ENCODE measurements around the gene SPATA46. TPM values are rescaled to one million over a fixed set of nuclear protein-coding genes. Genes with fewer than 3 reads are reported as not detected.

The SPATA46 gene
- total RNA-seq, 1 experiment from 2014 or later: not detected

DNA sequence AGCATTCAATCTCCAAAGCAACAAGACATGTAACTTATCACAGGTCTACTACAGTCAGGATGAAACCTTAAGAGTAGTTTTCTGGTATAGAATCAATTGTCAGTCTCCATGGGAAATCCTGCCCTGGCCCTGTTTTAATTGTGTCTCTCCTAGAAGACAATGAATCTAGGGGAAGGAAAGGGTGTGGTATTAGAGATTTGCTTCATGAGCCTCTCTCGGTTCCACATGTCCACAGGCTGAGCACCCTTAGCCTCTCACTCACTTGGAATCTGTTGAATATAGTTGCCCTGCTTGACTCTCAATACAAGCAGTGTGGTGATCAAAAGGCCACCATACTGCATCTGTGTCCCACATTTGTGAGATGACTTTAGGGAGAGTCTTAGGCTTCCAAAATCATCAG is 17.7 kb downstream of the SPATA46 start:
- RAD21 ChIA-PET (ENCODE audit: low non-redundant PET in 1 of 2, low total read pairs in 2 of 2, uncharacterized antibody in 2 of 2, unreplicated experiment in 2 of 2): no interaction called here
- CTCF ChIA-PET: no interaction called here
- Histone ChIP-seq H3K9me3 (ENCODE audit: control insufficient read depth in 1 of 2, insufficient read depth in 1 of 2, low read depth in 1 of 2, low read length in 2 of 2) (no peaks in the 10 kb centered on the region), H3K9ac (ENCODE audit: low read length) (no peak overlapping the region), H3K9me2 (ENCODE audit: insufficient read depth) (no peaks in the 10 kb centered on the region), H4K20me1 (ENCODE audit: insufficient read depth) (no peaks in the 10 kb centered on the region), H3K27ac (ENCODE audit: low read depth, low read length) (no peak overlapping the region), H3K36me3 (ENCODE audit: control insufficient read depth in 1 of 2, insufficient read depth in 2 of 2, low read length in 2 of 2) (peaks cover 0 to 3% of the 10 kb centered on the region in 2 experiments; a peak in 1 of 4 replicates), H3K27me3 (ENCODE audit: insufficient read depth, low read length) (no peaks in the 10 kb centered on the region), H3K79me2 (ENCODE audit: insufficient read depth, low read length) (no peaks in the 10 kb centered on the region), H3K4me2 (ENCODE audit: low read length) (no peak overlapping the region), H2AFZ (ENCODE audit: low read depth, low read length, poor library complexity, severe bottlenecking) (no peak overlapping the region), H3K4me1 (ENCODE audit: control insufficient read depth in 1 of 2, insufficient read depth in 2 of 2, low read length in 2 of 2) (no peaks in the 10 kb centered on the region), H3K4me3 (replicated peaks in 1 of 2; ENCODE audit: low read depth in 1 of 2, low read length in 2 of 2) (no peak overlapping the region)
- POLR2A ChIA-PET: no interaction called here
- ATAC-seq (no peak), DNase-seq (ENCODE audit: low read depth, low spot score) (no peak)
- TF ChIP-seq SP1 (IDR thresholded peaks at IDR 0.05; ENCODE audit: low read depth): no peak
- TF ChIP-seq, protein P1, sequence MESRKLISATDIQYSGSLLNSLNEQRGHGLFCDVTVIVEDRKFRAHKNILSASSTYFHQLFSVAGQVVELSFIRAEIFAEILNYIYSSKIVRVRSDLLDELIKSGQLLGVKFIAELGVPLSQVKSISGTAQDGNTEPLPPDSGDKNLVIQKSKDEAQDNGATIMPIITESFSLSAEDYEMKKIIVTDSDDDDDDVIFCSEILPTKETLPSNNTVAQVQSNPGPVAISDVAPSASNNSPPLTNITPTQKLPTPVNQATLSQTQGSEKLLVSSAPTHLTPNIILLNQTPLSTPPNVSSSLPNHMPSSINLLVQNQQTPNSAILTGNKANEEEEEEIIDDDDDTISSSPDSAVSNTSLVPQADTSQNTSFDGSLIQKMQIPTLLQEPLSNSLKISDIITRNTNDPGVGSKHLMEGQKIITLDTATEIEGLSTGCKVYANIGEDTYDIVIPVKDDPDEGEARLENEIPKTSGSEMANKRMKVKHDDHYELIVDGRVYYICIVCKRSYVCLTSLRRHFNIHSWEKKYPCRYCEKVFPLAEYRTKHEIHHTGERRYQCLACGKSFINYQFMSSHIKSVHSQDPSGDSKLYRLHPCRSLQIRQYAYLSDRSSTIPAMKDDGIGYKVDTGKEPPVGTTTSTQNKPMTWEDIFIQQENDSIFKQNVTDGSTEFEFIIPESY (IDR thresholded peaks at IDR 0.05; ENCODE audit: extremely low read depth, insufficient replicate concordance, low read length): no peak
- no peak for TF ChIP-seq ZNF274 (IDR thresholded peaks at IDR 0.05; ENCODE audit: low read depth, low read length)
- TF ChIP-seq ZFX (IDR thresholded peaks at IDR 0.05): no peak
- TF ChIP-seq, protein P2, sequence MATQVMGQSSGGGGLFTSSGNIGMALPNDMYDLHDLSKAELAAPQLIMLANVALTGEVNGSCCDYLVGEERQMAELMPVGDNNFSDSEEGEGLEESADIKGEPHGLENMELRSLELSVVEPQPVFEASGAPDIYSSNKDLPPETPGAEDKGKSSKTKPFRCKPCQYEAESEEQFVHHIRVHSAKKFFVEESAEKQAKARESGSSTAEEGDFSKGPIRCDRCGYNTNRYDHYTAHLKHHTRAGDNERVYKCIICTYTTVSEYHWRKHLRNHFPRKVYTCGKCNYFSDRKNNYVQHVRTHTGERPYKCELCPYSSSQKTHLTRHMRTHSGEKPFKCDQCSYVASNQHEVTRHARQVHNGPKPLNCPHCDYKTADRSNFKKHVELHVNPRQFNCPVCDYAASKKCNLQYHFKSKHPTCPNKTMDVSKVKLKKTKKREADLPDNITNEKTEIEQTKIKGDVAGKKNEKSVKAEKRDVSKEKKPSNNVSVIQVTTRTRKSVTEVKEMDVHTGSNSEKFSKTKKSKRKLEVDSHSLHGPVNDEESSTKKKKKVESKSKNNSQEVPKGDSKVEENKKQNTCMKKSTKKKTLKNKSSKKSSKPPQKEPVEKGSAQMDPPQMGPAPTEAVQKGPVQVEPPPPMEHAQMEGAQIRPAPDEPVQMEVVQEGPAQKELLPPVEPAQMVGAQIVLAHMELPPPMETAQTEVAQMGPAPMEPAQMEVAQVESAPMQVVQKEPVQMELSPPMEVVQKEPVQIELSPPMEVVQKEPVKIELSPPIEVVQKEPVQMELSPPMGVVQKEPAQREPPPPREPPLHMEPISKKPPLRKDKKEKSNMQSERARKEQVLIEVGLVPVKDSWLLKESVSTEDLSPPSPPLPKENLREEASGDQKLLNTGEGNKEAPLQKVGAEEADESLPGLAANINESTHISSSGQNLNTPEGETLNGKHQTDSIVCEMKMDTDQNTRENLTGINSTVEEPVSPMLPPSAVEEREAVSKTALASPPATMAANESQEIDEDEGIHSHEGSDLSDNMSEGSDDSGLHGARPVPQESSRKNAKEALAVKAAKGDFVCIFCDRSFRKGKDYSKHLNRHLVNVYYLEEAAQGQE (IDR thresholded peaks at IDR 0.05; ENCODE audit: low read depth): no peak
- no peak for TF ChIP-seq POLR2AphosphoS5 (IDR thresholded peaks at IDR 0.05; ENCODE audit: low read depth, low read length)
- TF ChIP-seq YY1 (IDR thresholded peaks at IDR 0.05; ENCODE audit: extremely low read depth, insufficient replicate concordance, low read depth, low read length): no peak
- TF ChIP-seq EGR1 (IDR thresholded peaks at IDR 0.05; ENCODE audit: low read depth): no peak
- TF ChIP-seq SIN3A (IDR thresholded peaks at IDR 0.05; ENCODE audit: low read depth): no peak
- TF ChIP-seq EZH2 (IDR thresholded peaks at IDR 0.05): no peak
- TF ChIP-seq EZH2phosphoT487 (IDR thresholded peaks at IDR 0.05; ENCODE audit: borderline replicate concordance): no peak
- TF ChIP-seq FOSL1 (IDR thresholded peaks at IDR 0.05; ENCODE audit: low read depth): no peak
- TF ChIP-seq TCF7L2 (IDR thresholded peaks at IDR 0.05; ENCODE audit: borderline replicate concordance, extremely low read depth, insufficient read depth, insufficient read length): no peak
- TF ChIP-seq, protein P3, sequence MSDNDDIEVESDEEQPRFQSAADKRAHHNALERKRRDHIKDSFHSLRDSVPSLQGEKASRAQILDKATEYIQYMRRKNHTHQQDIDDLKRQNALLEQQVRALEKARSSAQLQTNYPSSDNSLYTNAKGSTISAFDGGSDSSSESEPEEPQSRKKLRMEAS (IDR thresholded peaks at IDR 0.05): no peak
- TF ChIP-seq POLR2A (IDR thresholded peaks at IDR 0.05; ENCODE audit: borderline replicate concordance, extremely low read depth, insufficient read depth, insufficient read length): no peak
- TF ChIP-seq CEBPB (IDR thresholded peaks at IDR 0.05; ENCODE audit: low read depth): no peak
- no peak for TF ChIP-seq ELF1 (IDR thresholded peaks at IDR 0.05; ENCODE audit: borderline replicate concordance, low read depth)
- no peak for TF ChIP-seq CBX3 (IDR thresholded peaks at IDR 0.05; ENCODE audit: low read depth)
- no peak for TF ChIP-seq CTCF (IDR thresholded peaks at IDR 0.05 in 2 of 3, conservative IDR thresholded peaks at IDR 0.05 in 1 of 3; ENCODE audit: borderline replicate concordance in 1 of 3, insufficient read depth in 1 of 3, low read depth in 2 of 3, low read length in 2 of 3)
- no peak for TF ChIP-seq JUND (IDR thresholded peaks at IDR 0.05)
- BruUV-seq (replicated peaks): no TSS peak
- intact Hi-C loops (cut with micrococcal nuclease): loop anchor here (5.0 to 10.0 kb wide), 5 partner anchors 136 to 443 kb away; partner anchors contain the start of genes UAP1 and UHMK1

All from HCT116 (cell line).